ENCODE measurements around the gene DNAH17. TPM values are rescaled to one million over a fixed set of nuclear protein-coding genes. Genes with fewer than 3 reads are reported as not detected.
A peak's percentile ranks its signal among the peaks of the same experiment; 100 is the strongest.

DNAH17 gene
- total RNA-seq, 1 experiment from 2014 or later, result 0.41 TPM

DNA sequence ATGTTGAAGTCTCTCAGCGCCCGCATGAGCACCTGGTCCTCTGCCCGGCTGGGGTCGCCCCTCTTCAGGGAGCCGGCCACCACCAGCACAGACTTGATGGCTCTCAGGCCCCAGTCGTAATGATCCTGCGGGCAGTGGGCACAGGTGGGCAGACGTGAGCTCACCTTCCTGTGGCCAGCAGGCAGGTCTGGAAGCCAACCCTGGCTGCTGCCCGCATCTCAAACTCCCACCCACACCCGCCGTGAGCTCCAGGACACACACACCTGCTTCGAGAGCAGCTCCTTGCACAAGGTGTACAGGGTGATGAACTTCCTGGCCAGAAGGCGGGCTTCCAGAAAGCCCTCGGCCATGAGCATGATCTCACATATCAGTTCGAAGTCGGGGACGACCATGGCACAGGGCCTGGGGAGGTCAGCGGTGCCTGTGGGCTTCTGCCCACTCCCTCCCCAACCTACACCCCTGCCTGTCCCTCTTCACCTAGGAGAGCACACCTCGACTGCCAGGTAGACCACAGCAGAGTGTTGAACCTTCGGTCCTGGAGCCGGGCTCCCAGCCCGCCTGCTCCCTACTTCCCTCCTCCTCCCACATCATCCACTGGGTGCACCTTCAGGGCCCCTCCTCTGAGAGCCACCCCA lies 82.4 kb downstream of the DNAH17 start:
- DNase-seq (ENCODE audit: low read depth), result no peak
- in situ Hi-C loops (cut with HindIII; ENCODE audit: low pct_unique_long_range_greater_than_20kb, low sequenced_read_pairs), result loop anchor here (25.0 kb wide), 1 partner anchor 217 kb away; no protein-coding TSS in a partner anchor

- in situ Hi-C loops (cut with HindIII; ENCODE audit: low pct_unique_long_range_greater_than_20kb, low sequenced_read_pairs), result loop anchor here (25.0 kb wide), 1 partner anchor 218 kb away; no protein-coding TSS in a partner anchor
- DNase-seq (ENCODE audit: low read depth), result no peak
Observed at GRCh38 chr17:78493853-78494695, 83.1 kb downstream of the DNAH17 start.

DNA sequence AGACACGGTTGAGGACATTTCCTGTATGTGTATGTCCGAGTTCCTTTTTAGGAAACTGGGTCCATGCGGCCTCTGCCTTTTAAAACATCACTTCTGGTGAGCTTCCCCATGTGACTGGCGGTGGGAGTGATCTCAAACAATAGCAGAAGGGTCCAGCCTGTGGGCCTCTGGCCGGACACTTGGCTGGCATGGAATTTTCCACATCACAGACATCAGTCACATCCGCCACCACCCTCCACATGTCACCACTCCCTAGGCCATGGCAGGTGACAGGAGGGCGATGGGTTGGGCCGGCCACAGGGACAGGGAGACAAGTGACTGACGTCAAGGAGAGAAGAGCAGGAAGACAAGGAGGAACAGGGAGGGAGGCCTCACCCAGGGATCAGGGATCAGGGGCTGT lies 83.7 kb downstream of the DNAH17 start:
- in situ Hi-C loops (cut with HindIII; ENCODE audit: low pct_unique_long_range_greater_than_20kb, low sequenced_read_pairs), result loop anchor here (25.0 kb wide), 1 partner anchor 219 kb away; no protein-coding TSS in a partner anchor
- DNase-seq (ENCODE audit: low read depth), result no peak

DNA sequence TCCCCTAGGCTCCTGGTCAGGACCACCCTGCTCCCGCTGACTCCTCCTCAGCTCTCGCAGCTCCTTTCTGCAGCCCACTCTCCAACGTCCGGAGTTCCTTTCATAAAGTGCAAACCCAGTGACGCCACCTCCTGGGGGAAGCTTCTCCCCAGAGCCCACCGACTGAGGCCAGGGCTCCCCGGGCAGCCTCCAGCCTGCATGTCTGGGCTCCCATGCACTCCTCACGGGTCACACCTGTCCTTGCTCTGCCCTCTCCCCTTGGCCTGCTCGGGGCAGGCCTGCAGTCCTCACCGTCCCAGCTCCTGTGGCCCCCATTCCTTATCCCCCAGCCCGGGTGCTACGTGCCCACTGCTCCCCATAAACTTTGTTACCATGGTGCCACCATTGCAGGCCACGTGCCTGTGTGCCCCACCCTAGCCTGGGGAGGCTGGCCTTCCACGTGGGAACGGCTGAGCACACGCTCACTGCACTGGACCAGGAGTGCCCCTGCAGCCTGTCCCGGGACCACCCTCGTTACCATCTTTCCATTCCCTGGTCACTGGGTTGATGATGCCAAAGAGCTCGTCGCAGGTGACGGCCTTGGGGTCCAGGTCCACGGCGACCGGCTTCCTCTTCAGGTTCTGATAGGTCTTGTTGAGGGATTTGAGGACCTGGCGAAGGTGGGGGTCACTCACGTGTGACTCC lies 84.9 kb downstream of the DNAH17 start:
- no peak for DNase-seq (ENCODE audit: low read depth)
- in situ Hi-C loops (cut with HindIII; ENCODE audit: low pct_unique_long_range_greater_than_20kb, low sequenced_read_pairs), result loop anchor here (25.0 kb wide), 1 partner anchor 220 kb away; no protein-coding TSS in a partner anchor

DNA sequence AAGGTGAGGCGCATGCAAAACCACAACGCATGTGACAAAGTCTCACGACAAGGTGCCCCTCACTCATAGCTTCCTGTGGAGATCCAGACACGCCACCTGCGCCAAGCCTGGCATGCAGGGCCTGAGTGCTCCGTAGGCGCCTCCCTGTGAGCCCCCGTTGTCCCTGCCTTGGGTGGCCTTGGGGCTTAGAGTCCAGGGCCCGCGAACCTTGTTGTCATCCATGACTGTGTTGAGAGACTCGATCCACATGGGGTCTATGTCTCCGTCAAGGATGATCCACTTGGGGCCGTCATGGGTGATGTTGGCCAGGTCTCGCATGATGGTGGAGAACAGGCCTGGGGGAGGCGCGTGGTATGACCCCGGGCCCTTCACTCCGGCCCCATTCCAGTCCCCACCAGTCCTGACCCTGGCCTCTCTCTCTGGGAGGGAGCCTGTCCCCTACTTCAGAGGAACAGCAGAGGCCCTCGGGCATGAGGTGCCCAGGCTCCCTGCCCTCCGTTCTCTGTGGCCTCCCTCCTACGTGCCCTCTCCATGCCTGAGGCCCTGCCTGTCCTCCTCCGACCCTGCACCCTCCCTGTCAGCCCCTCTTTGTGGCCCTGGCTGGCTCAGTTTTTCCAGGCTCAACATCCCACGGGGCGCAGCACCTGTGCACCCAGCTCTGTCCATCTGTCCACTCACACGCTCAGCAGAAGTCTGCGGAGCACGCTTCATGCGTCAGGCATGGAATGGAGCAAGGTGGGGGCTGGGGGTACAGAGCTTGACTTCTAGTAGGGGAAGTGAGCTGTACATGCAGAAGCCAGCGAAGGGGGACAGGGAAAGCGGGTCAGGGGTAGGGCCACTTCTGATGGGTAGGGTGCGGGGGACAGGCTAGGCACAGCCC lies 85.7 kb downstream of the DNAH17 start:
- no peak for DNase-seq (ENCODE audit: low read depth)
- in situ Hi-C loops (cut with HindIII; ENCODE audit: low pct_unique_long_range_greater_than_20kb, low sequenced_read_pairs), result loop anchor here (25.0 kb wide), 1 partner anchor 221 kb away; no protein-coding TSS in a partner anchor

DNA sequence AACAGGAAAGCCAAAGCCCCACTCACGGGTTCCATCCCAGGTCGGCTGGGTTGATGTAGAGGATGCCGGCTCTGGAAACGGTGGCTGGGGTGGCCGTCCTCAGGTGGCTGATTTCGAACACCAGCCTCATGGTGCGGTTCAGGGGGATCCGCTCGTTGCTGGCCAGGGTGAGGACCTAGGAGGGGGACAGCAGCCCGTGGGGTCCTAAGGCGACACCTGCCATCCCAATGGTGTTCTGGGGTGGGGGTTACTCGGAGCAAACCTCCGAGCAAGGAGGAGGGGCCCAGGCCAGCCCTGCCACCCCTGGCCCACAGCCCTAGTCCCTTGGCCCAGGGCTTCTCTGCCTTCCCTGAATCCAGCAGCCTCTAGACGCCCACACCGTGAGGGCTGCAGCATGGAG lies 86.5 kb downstream of the DNAH17 start:
- DNase-seq (ENCODE audit: low read depth), result no peak

DNA sequence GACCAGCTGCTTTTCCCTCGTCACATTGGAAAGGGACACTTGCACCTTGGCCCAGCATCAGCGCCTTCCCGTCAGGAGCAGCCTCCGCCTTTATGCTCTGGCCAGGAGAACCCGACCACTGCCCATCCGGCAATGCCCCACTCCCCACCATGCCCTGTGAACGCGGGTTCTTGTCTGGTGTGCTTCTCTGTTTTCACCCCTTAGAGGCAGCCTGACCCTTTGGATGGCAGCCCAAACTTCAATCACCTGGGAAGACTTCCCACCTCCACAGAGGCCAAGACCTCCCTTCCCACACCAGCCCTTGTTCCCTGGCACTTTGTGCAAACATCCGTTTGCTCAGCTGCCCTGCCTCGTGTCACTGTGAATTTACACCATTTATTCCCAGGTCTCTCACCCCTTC lies 87.0 kb downstream of the DNAH17 start:
- in situ Hi-C loops (cut with HindIII; ENCODE audit: low pct_unique_long_range_greater_than_20kb, low sequenced_read_pairs), result loop anchor here (25.0 kb wide), 1 partner anchor 222 kb away; no protein-coding TSS in a partner anchor

More for the DNA sequence above, 86.5 kb downstream of the DNAH17 start:
- in situ Hi-C loops (cut with HindIII; ENCODE audit: low pct_unique_long_range_greater_than_20kb, low sequenced_read_pairs), result loop anchor here (25.0 kb wide), 1 partner anchor 222 kb away; no protein-coding TSS in a partner anchor

DNA sequence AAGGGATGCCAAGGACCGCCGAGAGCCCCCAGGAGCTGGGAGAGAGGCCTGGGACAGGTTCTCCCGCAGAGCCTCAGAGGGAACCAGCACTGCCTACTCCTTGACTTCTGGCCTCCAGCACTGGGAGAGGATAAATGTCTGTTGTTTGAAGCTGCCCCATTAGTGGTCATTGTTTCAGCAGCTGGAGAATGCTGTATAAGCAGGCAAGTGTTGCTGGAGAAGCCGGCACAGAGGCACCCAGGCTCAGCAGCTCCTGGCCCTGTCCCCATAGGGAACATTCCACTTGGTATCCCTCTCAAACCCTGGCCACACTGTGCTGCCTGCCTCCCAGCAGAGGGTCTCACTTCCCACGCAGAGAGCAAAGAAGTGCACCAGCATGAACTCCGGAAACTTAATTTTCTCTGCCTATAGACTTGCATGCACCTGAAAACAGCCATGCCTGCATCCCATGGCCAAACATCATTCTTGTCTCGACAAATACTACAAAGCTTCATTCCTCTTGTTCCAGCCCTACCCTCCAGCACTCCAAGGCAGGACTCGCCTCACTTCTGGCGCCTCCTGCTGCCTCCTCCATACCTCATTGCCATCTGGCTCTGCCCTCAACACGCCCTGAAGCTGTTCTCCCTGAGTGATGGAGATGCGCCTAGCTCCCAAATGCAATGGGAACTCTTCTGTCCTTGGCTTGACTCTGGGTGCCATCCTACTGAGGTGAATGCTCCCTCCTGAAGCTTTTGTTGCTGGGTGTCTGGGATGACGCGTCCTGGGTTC lies 88.1 kb downstream of the DNAH17 start:
- no peak for DNase-seq (ENCODE audit: low read depth)
- in situ Hi-C loops (cut with HindIII; ENCODE audit: low pct_unique_long_range_greater_than_20kb, low sequenced_read_pairs), result loop anchor here (25.0 kb wide), 1 partner anchor 223 kb away; no protein-coding TSS in a partner anchor

More for the DNA sequence above, 87.0 kb downstream of the DNAH17 start:
- DNase-seq (ENCODE audit: low read depth), result no peak

GRCh38 chr17:78488156-78488555 lies 89.0 kb downstream of the DNAH17 start:
- in situ Hi-C loops (cut with HindIII; ENCODE audit: low pct_unique_long_range_greater_than_20kb, low sequenced_read_pairs), result loop anchor here (25.0 kb wide), 1 partner anchor 224 kb away; no protein-coding TSS in a partner anchor
- no peak for DNase-seq (ENCODE audit: low read depth)

DNA sequence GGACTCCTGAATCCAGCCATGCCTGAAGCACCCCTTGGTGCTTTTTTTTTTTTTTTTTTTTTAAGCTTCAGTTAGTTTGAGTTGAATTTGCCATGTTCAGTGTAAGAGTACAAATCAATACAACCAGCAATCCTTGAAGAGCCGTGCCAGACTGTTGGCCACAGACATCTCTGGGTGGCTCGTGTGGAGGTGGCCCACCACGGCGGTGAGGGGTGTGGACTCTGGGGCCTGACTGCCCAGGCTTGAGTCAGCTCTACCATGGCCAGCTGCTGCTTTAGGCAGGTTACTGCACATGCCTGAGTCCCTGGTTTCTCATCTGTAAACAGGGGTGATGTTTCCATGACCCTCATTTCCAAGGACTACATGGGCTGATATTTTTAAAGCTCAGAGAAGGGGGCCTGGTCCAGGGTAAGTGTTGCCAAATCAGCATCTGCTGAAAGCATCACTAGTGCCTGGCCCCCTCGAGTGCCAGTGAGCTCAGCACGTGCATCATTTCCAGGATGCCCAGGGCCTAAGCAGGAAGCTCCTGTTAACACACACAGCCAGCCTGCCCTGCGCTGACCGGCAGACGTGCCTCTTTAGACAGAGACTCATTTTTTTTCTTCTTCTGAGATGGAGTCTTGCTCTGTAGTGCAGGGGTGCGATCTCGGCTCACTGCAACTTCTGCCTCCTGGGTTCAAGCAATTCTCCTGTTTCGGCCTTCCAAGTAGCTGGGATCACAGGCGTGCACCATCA lies 90.1 kb downstream of the DNAH17 start:
- in situ Hi-C loops (cut with HindIII; ENCODE audit: low pct_unique_long_range_greater_than_20kb, low sequenced_read_pairs), result loop anchor here (25.0 kb wide), 1 partner anchor 225 kb away; no protein-coding TSS in a partner anchor
- DNase-seq (ENCODE audit: low read depth), result no peak

GRCh38 chr17:78486228-78486802 lies 90.9 kb downstream of the DNAH17 start:
- DNase-seq (ENCODE audit: low read depth), result no peak
- in situ Hi-C loops (cut with HindIII; ENCODE audit: low pct_unique_long_range_greater_than_20kb, low sequenced_read_pairs), result loop anchor here (25.0 kb wide), 1 partner anchor 226 kb away; no protein-coding TSS in a partner anchor

DNA sequence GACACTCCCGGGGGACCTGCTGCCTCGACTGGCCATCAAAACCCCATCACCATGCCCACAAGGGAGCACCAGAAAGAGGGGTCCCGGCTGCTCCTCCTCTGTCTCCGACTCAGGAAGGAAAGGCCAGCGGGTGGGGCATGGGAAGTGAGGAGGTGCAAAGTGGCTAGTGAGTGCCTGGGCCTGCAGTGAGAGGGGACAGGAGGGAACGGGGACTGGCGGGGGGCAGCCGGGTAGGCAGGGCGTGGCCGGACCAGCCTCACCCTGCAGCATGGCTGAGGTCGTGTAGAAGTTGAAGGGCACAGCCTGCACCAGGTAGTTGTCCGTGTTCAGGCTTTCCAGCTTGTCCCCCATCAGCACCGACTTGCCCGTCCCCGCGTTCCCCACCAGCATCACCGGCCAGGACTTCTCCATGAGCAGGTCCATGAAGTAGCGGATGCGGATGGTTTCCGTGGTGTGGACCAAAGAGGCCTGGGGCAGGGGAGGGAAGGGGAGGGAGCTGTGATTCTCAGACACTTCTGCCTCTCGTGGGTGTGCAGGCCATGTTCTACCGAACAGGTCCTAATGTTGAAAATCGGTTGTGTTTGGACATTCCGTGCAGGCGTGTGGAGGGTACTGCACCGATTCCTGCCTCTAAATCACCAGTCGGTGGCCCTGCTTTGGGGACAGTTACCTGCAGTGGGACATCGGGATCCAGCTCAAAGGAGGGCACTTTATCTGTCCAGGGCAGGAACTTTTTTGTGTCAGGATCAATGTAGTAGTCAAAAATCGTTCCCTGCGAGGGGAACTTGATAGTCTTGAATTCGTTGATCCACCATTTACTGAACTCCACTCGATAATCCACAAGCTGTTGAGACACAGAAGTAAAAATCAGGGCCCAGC lies 91.7 kb downstream of the DNAH17 start:
- in situ Hi-C loops (cut with HindIII; ENCODE audit: low pct_unique_long_range_greater_than_20kb, low sequenced_read_pairs), result loop anchor here (25.0 kb wide), 1 partner anchor 227 kb away; no protein-coding TSS in a partner anchor

GRCh38 chr17:78484271-78485246 lies 92.6 kb downstream of the DNAH17 start:
- DNase-seq (ENCODE audit: low read depth), result peak; percentile 32
- in situ Hi-C loops (cut with HindIII; ENCODE audit: low pct_unique_long_range_greater_than_20kb, low sequenced_read_pairs), result loop anchor here (25.0 kb wide), 1 partner anchor 228 kb away; no protein-coding TSS in a partner anchor

More for the DNA sequence above, 91.7 kb downstream of the DNAH17 start:
- DNase-seq (ENCODE audit: low read depth), result no peak

GRCh38 chr17:78479369-78479768 lies 97.8 kb downstream of the DNAH17 start:
- in situ Hi-C loops (cut with HindIII; ENCODE audit: low pct_unique_long_range_greater_than_20kb, low sequenced_read_pairs), result loop anchor here (25.0 kb wide), 1 partner anchor 233 kb away; no protein-coding TSS in a partner anchor
- no peak for DNase-seq (ENCODE audit: low read depth)
